SH-SY5Y (cell line): Measurements from ENCODE around the gene ACTL6B.

Experiments used
- GATA2 ChIP-seq: IDR thresholded peaks from 2 replicates; pipeline ENCODE4 v1.6.1; 2011; ENCODE audit warnings: mild to moderate bottlenecking, low read depth, low read length
- GATA3 ChIP-seq: IDR thresholded peaks from 2 replicates; pipeline ENCODE4 v1.6.1; 2011; ENCODE audit warnings: low read depth, mild to moderate bottlenecking, low read length, moderate library complexity

DNA sequence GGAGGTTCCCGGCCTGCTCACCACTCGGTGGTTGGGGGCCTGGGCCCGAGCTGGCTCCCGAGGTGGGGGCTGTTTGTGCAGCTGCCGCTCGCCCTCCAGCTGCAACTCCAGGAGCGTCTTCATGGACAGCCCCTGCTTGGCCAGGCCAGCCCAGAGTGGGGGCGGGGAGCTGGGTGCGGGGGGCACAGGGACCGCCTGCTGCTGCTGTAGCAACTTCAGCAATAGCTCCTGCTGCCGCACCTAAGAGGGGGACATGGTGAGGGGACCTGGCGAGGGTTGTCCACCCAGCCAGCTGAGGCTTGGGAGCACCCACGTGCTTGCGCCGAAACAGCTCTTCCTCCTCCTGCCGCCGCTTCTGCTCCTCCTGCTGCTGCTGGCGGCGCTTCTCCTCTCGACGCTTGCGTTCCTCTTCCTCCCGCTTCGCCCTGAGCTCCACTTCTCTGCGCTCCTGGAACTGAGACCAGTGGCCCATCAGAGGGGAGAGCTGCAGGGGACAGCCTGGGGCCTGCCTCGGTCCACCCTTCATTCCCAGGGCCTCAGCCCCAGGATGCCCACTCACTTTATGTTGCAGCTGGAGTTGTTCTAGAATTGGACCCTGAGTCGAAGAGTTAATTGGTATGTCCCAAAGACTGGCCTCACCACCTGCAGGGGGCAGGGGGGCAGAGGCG, 26.9 kb upstream of the ACTL6B start:
- TF ChIP-seq GATA3 (no peak), GATA2 (no peak)
